Measurements from ENCODE around the gene PRKCD.

Gene PRKCD

GRCh38 chr3:53171827-53172505, 11.0 kb downstream of the PRKCD start:
- no peak for DNase-seq

- no peak for DNase-seq
Measured at GRCh38 chr3:53173107-53173506, 12.1 kb downstream of the PRKCD start.

DNA sequence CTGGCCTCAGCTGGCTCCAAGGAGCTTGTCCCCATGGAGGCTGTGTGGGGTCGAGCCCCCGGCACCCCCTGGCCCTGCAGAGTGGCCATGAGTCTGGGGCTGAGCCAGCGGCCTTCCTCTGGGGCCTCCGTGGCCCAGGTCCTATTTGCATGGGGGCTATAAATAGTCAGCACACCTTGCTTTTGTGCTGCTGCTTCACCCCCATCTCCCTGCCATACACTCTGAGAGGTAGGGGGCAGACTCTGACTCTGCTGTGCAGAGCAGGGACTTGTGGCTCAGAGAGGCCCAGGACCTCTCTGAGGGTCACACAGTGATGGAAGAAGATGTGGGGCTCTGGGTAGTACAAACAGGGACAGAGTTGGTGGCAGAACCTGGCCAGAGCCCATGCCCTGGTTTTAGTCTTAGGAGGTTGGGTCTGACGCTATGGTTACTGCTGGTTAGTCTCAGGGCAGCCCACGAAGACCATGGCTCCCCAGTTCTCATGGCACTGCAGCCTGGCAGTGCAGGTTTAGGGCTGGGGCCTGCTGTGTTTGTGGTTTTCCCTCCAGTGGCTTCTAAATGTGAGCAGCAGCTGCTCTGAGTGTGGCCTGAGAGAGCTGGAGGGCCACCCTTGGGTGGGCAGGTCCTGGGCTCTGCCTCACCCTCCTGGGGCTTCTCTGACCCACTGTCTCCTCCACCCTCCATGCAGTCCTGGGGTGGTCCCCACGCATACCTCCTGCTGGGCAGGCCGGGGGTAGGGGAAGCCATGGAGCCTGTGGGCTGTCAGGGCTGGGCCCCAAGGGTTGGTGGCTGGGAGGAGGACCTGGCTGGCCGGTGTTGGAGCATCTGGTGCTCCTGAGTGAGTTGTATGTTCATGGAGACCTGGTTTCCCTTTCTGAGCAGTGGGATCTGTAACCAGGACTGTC, 13.6 kb downstream of the PRKCD start:
- DNase-seq, result no peak

DNA sequence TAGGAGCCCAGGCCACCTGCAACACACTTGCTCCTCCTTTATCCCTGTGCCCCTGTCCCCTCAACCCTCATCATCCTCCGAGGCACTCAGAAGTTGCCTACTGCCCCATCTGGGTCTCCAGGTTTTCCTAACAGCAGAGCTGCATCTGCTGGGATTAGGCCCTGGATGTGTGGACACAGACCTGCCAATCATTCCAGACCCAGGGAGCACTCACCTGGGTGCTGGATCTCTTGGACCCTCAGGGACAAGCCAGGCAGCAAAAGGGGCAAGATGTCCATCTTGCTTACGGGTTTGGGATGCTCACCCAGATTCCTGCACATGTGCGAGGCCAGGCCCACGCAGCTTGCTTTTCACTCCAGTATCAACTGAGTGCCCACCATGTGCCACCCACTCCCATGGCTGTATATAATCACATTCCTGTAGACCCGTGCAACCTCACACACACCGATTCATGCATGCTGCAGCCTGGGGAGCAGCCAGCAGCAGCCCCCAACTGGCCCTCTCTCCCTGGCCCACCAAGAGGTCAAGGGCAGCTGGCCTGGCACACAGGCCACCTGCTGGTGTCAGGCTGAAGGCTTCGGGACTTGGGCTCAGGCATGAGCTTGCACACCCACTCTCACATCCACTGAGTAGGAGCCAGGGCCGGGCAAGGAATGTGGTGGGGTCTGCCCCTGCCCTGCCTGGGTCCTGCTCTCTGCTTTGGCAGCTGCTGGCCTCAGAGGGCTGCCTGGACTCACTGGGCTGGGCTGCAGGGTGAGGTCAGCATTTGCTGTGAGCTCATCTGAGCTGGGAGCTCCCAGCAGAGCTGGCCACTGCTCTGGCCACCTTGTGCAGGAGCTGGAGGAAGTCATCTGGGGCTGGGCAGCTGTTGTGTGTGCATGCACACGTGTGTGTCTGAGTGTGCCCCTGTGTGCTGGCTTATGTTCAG, 14.9 kb downstream of the PRKCD start:
- DNase-seq, result no peak

DNA sequence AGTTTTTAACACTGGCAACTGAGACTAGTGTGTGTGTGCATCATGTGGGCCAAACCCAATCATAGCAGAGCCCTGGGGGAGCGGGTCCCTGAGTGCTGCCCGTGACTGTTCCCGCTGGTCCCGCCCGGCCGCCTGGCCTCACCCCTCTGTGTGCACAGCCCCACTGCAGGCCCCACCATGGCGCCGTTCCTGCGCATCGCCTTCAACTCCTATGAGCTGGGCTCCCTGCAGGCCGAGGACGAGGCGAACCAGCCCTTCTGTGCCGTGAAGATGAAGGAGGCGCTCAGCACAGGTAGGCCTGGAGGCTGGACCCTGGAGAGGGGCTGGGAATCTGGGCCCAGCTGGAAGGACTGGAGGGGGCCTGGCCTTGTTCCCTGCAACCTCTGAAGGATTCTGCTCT, 17.2 kb downstream of the PRKCD start:
- no peak for DNase-seq

DNA sequence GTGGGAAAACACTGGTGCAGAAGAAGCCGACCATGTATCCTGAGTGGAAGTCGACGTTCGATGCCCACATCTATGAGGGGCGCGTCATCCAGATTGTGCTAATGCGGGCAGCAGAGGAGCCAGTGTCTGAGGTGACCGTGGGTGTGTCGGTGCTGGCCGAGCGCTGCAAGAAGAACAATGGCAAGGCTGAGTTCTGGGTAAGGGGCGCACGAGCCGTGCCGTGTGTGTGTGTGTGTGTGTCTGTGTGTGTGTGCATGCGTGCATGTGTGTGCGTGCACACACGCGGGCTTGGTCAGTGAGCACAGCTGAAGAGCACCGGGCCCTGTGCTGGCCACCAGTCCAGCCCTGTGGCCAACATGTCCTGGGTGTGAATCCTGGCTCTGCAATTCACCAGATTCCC, 18.6 kb downstream of the PRKCD start:
- no peak for DNase-seq

DNA sequence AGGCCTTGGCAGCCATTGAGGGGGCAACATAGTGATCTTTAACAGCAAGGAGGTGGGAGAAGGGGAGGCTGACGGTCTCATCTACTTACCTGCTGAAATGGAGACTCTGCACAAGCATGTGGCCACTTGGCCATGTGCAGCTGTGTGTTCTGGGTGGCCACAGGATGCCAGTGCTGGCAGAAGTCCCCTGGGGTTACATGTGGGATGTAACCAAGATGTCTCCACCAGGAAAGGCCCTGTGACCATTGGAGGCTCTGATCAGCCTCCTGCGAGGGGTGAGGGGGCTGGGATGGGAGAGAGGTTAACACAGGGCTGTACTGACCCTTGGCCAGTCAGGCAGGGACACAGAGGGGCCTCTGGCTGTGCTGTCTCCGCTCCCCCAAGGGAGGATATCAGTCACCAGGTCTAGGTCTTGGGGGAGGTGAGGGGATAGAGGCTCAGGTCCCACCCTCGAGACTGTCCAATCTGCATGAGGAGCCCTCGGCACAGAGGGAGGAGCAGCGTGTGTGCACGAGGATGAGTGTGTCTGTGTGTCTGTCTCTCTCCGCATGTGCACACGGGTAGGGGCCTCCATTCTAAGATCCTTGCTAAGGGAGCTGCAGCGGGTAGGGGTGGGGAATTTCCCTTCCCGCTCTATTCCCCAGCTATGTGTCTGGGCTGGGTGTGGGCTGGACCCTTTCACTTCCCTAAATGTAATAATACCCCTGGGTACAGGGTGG, 19.5 kb downstream of the PRKCD start:
- DNase-seq, result no peak

GRCh38 chr3:53181024-53181371, 20.0 kb downstream of the PRKCD start:
- no peak for DNase-seq

DNA sequence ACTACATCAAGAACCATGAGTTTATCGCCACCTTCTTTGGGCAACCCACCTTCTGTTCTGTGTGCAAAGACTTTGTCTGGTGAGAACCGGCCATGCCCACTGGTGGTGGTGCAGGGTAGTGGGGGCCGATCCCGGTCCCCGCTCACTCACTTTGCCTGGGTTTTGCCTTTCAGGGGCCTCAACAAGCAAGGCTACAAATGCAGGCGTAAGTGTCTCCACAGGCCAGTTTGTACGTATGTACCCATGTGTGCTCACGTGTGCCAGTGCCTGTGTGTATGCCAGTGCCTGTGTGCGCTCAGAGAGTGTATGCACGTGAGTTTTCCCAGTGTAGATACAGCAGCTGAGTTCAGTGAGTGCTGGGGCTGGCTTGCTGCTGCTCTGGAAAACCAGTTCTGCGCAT, 20.5 kb downstream of the PRKCD start:
- DNase-seq, result no peak

- DNase-seq, result no peak
Measured at GRCh38 chr3:53182764-53183355, 21.9 kb downstream of the PRKCD start.

DNA sequence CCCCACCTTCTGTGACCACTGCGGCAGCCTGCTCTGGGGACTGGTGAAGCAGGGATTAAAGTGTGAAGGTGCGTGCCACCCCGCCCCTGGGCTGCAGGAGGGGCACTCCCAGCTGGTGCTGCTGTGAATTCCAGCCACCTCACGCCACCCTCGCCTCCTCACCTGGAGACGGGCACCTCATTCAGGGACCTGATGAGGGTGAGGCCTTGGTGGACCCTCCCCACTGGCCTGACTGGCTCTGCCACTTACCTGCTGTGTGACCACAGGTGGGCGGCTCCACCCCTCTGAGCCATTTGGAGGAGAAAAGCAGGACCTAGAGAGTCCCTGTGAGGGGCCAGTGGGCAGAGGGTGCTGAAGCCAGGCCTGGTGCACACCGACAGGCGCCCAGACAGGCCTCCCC, 22.5 kb downstream of the PRKCD start:
- DNase-seq, result no peak

GRCh38 chr3:53184701-53185100, 23.7 kb downstream of the PRKCD start:
- DNase-seq, result no peak

GRCh38 chr3:53185761-53186465, 24.9 kb downstream of the PRKCD start:
- DNase-seq, result no peak

DNA sequence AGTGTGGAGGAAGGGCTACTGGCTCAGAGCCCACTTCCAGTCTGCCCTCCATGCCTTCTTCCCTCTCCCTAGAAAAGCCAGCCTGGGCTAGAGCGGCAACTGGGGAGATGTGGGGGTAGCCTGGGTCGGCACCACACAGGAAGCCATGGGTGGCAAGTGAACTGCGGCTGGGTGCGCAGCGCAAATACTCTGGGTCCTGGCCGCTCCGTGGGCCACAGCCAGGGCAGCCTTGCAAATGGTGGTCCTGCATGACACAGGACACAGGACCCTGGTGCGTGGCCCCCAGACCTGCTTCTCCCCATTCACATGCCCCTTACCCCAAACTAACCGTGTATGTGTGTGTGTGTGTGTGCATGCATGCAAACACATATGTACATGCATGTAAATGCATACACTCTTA, 25.7 kb downstream of the PRKCD start:
- no peak for DNase-seq

DNA sequence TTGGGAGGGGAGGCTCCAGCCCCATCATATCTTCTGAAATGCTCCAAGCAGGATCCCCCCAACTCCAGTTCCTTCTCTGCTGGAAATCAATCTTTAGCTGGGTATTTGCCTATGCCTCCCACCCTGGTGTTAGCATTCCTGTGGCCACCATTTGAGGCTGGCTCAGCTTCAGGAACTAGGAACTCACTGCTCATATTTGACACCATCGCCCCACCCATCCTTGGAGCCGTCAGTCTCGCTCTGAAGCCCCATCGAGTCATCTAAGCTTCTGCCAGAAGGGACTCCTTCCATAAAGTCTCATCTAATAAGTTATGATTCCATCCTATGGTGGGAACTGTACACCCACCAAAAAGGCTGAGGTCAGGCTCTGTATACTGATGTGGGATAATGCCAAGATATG, 26.4 kb downstream of the PRKCD start:
- DNase-seq, result no peak

- peak; percentile 3 for DNase-seq
Measured at GRCh38 chr3:53188136-53188685, 27.2 kb downstream of the PRKCD start.

GRCh38 chr3:53188720-53189119, 27.7 kb downstream of the PRKCD start:
- DNase-seq, result no peak

- no peak for DNase-seq
Measured at GRCh38 chr3:53189276-53189675, 28.3 kb downstream of the PRKCD start.

- DNase-seq, result no peak
Measured at GRCh38 chr3:53190659-53191058, 29.6 kb downstream of the PRKCD start.

GRCh38 chr3:53191836-53192480, 30.9 kb downstream of the PRKCD start:
- DNase-seq, result no peak

GRCh38 chr3:53192608-53193007, 31.6 kb downstream of the PRKCD start:
- no peak for DNase-seq
